MM.1S (cell line): ENCODE results near the gene RAB20.
"Not testable (repeated sequence)": the region's sequence is repeated elsewhere in the genome, so short reads cannot be mapped to it uniquely, and the experiment has no call there.

Experiments
- DNase-seq: peaks from one replicate; pipeline ENCODE4 v3.0.0-alpha.2; 2015
- H2AFZ ChIP-seq: fragments of 300-600 bp; sonication (generic); 2 replicates; pipeline ENCODE4 v1.6.0; 2016; ENCODE audit warnings: antibody characterized with exemption, low read length
- H3F3A ChIP-seq: fragments of 300-600 bp; sonication (generic); 2 replicates; pipeline ENCODE4 v1.6.1; 2016; ENCODE audit warnings: mild to moderate bottlenecking, antibody characterized with exemption, low read length, moderate library complexity, mixed read lengths; ENCODE audit not compliant: insufficient read depth
- H3K27ac ChIP-seq: fragments of 300-600 bp; sonication (generic); 2 replicates; pipeline ENCODE4 v1.5.1; 2016; ENCODE audit warnings: mild to moderate bottlenecking, low read length
- H3K27me3 ChIP-seq: fragments of 300-600 bp; sonication (generic); replicated peaks from 2 replicates; pipeline ENCODE4 v1.6.0; 2016; ENCODE audit warnings: low read length; ENCODE audit not compliant: insufficient read depth
- H3K36me3 ChIP-seq: fragments of 300-600 bp; sonication (generic); replicated peaks from 2 replicates; pipeline ENCODE4 v1.6.1; 2016; ENCODE audit warnings: mild to moderate bottlenecking, low read length, mixed read lengths; ENCODE audit not compliant: insufficient read depth
- H3K4me1 ChIP-seq: fragments of 300-600 bp; sonication (generic); 2 replicates; pipeline ENCODE4 v1.6.1; 2016; ENCODE audit warnings: low read length, mixed read lengths
- H3K4me2 ChIP-seq: fragments of 300-600 bp; sonication (generic); 2 replicates; pipeline ENCODE4 v1.6.0; 2016; ENCODE audit warnings: low read depth, low read length
- H3K4me3 ChIP-seq: fragments of 300-600 bp; sonication (generic); 2 replicates; pipeline ENCODE4 v1.5.1; 2016; ENCODE audit warnings: low read length, mixed read lengths
- H3K79me2 ChIP-seq: fragments of 300-600 bp; sonication (generic); 2 replicates; pipeline ENCODE4 v1.6.1; 2016; ENCODE audit warnings: mixed run types, low read length, mixed read lengths
- H3K9ac ChIP-seq: fragments of 300-600 bp; sonication (generic); 2 replicates; pipeline ENCODE4 v1.6.1; 2016; ENCODE audit warnings: low read length, mixed read lengths
- H3K9me2 ChIP-seq: fragments of 300-600 bp; sonication (generic); replicated peaks from 2 replicates; pipeline ENCODE4 v1.6.1; 2016; ENCODE audit warnings: mild to moderate bottlenecking, low read length, mixed read lengths; ENCODE audit not compliant: insufficient read depth
- H3K9me3 ChIP-seq: fragments of 300-600 bp; sonication (generic); replicated peaks from 2 replicates; pipeline ENCODE4 v1.6.1; 2016; ENCODE audit warnings: mild to moderate bottlenecking, low read length, mixed read lengths; ENCODE audit not compliant: insufficient read depth
- H4K20me1 ChIP-seq: fragments of 300-600 bp; sonication (generic); 2 replicates; pipeline ENCODE4 v1.6.1; 2016; ENCODE audit warnings: mild to moderate bottlenecking, low read length, moderate library complexity, mixed read lengths; ENCODE audit not compliant: insufficient read depth
- EZH2 ChIP-seq: fragments of 300-600 bp; sonication (generic); optimal IDR thresholded peaks from 2 replicates; pipeline ENCODE3; 2017; ENCODE audit warnings: low read depth, mild to moderate bottlenecking, antibody characterized with exemption, low read length, mixed read lengths
- EZH2phosphoT487 ChIP-seq: fragments of 300-600 bp; sonication (generic); IDR thresholded peaks from 2 replicates; pipeline ENCODE4 v1.6.1; 2018; ENCODE audit warnings: antibody characterized with exemption, low read length
- TF ChIP-seq, protein P1 (sequence below): fragments of 300-600 bp; sonication (generic); IDR thresholded peaks from 2 replicates; pipeline ENCODE4 v1.5.1; 2016; ENCODE audit warnings: antibody characterized with exemption, low read length, mixed read lengths

The RAB20 gene

DNA sequence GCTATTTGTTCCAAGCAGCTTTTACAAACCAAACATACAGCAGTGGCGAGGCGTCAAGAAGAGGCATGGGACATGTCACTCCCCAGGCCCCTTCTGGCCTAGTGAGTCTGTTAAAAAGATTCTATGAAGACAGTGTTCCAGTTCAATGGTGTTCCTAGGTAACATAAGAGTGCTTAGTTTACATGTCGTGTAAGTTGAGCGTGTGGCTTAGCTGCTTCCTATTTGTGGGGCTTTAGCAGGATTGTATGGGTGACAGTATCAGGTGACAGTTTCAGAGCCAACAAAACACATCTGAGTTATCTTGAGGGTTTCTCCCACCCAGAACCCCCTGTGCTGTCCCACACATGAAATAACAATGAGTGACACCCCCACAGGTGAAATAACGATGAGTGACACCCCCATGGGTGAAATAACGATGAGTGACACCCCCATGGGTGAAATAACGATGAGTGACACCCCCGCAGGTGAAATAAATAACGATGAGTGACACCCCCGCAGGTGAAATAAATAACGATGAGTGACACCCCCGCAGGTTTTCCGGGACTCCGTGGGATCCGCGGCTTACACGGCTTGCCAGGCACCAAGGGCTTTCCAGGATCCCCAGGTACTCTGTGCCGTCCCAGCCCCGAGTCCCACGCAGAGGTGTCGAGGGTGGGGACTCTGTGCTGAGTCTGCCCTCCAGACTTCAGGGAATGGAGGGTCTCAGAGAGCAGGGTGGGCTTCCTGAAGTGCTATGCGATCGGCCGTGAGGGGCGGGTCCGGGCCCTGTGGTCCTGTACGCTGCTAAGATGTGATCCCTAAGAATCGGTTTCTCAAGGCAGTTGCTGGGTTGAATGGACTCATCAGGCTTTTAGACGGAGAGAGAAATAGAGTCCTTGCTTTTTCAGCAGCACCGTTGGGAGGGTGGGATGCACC, 68.6 kb downstream of the RAB20 start:
- H3K79me2 ChIP-seq, result no peaks in the 10 kb centered on the region
- H3K9me3 ChIP-seq, result no peaks in the 10 kb centered on the region
- no peaks in the 10 kb centered on the region for H4K20me1 ChIP-seq
- no peaks in the 10 kb centered on the region for H3K4me1 ChIP-seq
- no peaks in the 10 kb centered on the region for H3K27me3 ChIP-seq
- H3K9me2 ChIP-seq, result no peaks in the 10 kb centered on the region
- no peak overlapping the region for H3K4me2 ChIP-seq
- H3F3A ChIP-seq, result no peaks in the 10 kb centered on the region
- DNase-seq, result no peak
- no peak overlapping the region for H3K27ac ChIP-seq
- no peak overlapping the region for H3K4me3 ChIP-seq
- TF ChIP-seq EZH2, result no peak
- TF ChIP-seq, protein P1, sequence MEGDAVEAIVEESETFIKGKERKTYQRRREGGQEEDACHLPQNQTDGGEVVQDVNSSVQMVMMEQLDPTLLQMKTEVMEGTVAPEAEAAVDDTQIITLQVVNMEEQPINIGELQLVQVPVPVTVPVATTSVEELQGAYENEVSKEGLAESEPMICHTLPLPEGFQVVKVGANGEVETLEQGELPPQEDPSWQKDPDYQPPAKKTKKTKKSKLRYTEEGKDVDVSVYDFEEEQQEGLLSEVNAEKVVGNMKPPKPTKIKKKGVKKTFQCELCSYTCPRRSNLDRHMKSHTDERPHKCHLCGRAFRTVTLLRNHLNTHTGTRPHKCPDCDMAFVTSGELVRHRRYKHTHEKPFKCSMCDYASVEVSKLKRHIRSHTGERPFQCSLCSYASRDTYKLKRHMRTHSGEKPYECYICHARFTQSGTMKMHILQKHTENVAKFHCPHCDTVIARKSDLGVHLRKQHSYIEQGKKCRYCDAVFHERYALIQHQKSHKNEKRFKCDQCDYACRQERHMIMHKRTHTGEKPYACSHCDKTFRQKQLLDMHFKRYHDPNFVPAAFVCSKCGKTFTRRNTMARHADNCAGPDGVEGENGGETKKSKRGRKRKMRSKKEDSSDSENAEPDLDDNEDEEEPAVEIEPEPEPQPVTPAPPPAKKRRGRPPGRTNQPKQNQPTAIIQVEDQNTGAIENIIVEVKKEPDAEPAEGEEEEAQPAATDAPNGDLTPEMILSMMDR, result no peak
- TF ChIP-seq EZH2phosphoT487, result no peak
- H3K9ac ChIP-seq, result no peak overlapping the region
- H2AFZ ChIP-seq, result no peak overlapping the region
- no peaks in the 10 kb centered on the region for H3K36me3 ChIP-seq

DNA sequence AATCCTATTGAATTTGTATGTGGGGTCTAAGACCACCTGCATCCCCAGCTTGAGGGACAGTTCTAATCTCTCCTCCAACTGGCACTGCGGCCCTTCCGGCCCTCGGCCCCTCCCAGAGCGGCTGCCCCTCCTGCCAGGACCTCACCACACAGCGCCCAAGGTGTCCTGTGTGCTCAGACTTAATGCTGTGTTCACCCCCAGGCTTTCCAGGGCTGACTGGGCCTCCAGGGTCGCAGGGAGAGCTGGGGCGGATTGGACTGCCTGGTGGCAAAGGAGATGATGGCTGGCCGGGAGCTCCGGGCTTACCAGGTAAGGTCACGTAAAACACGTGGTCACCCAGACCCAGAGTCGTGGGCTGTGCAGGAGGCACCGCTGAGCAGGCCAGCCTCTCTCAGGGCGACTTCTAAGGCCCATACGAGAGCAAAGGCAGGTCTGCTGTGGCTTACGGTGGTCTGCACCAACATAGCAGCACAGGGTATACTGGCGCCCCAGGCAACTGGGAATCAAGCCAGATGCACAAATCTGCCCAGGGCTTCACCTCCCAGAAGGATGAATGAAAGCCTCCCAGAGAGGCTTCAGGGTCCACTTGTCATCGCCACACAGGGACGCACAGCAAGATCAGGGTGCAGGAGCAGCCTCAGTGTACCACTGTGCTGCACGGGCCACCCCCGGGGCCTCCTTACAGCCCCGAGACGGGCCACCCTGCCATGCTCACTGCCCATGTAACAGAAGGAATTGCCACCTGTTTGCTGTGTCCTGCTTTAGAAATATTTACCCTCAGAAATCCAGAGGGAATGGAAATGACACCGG, 69.4 kb downstream of the RAB20 start:
- Histone ChIP-seq H3K9me3 (no peaks in the 10 kb centered on the region), H2AFZ (no peak overlapping the region), H3K9me2 (no peaks in the 10 kb centered on the region), H4K20me1 (no peaks in the 10 kb centered on the region), H3K4me3 (no peak overlapping the region), H3K27ac (no peak overlapping the region), H3F3A (no peaks in the 10 kb centered on the region), H3K79me2 (no peaks in the 10 kb centered on the region), H3K36me3 (no peaks in the 10 kb centered on the region), H3K4me2 (no peak overlapping the region), H3K9ac (no peak overlapping the region), H3K27me3 (no peaks in the 10 kb centered on the region), H3K4me1 (no peaks in the 10 kb centered on the region)
- no peak for DNase-seq
- TF ChIP-seq EZH2phosphoT487 (no peak), EZH2 (no peak)
- TF ChIP-seq, protein P1, result no peak

DNA sequence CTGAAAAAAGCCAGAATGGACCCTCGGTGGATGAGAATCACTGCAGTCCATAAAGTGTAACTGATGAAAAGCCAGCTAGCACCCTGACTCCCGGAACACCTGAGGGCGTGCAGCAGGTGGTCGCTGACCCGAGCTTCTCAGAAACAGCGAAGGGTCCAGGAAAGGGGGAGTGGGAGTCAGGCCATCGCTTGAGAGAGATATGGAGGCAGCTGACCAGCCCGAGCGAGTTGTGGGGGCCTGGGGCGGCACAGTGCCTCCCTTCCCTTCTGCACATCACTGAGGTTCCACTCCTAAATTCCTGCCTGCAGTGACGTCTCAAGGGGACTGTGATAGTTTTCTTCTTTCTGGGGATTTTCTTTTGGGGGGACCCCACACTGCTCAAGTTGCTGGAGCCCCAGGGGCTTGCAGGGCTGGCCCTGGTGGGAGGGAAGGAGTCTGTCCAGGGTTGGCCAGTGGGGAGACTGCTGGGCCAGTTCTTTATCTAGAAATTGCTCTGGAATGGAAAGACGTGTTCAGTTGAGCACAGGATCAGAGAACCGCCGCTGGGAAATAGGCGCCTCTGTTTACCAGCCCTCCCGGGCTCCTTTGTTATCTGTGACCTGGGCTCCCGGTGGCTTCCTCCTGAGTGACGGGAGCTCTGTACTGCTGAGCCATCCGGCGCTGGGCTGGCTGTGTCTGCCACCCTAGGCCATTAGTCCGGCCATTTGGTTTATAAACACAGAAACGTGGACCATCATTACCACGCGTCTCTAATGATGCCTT, 71.3 kb downstream of the RAB20 start:
- H3K27me3 ChIP-seq, result no peaks in the 10 kb centered on the region
- H3K9me3 ChIP-seq, result no peaks in the 10 kb centered on the region
- TF ChIP-seq, protein P1, result no peak
- TF ChIP-seq EZH2, result no peak
- TF ChIP-seq EZH2phosphoT487, result no peak
- H3K4me1 ChIP-seq, result no peaks in the 10 kb centered on the region
- no peaks in the 10 kb centered on the region for H3F3A ChIP-seq
- H3K9me2 ChIP-seq, result no peaks in the 10 kb centered on the region
- H3K36me3 ChIP-seq, result no peaks in the 10 kb centered on the region
- no peak for DNase-seq
- no peak overlapping the region for H3K4me3 ChIP-seq
- H4K20me1 ChIP-seq, result no peaks in the 10 kb centered on the region
- H3K9ac ChIP-seq, result no peak overlapping the region
- H3K4me2 ChIP-seq, result no peak overlapping the region
- H3K27ac ChIP-seq, result no peak overlapping the region
- H3K79me2 ChIP-seq, result no peaks in the 10 kb centered on the region
- H2AFZ ChIP-seq, result no peak overlapping the region

DNA sequence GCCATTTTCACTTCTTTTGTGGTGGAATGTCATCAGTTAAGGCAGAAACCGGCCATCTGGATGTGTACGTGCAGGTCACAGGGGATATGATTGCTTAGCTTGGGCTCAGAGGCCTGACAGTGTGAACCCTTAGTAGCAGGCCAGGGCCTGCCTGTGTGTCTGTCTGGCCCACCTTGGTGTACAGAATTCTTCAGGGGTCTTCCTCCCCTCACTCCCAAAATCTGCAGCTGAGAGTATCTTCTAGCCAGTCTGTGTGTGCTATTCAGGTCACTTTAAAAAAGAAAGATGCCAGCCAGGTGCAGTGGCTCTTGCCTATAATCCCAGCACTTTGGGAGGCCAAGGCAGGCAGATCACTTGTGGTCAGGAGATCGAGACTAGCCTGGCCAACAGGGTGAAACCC, 74.6 kb downstream of the RAB20 start:
- H3F3A ChIP-seq, H3K27ac ChIP-seq, H2AFZ ChIP-seq, H3K4me3 ChIP-seq, H3K36me3 ChIP-seq, H4K20me1 ChIP-seq, H3K9me3 ChIP-seq, H3K27me3 ChIP-seq, H3K4me2 ChIP-seq, H3K9me2 ChIP-seq, DNase-seq, H3K9ac ChIP-seq, H3K79me2 ChIP-seq, H3K4me1 ChIP-seq: not testable (repeated sequence)
